H9 (cell line): ENCODE results near the gene PDRG1. TPM values are rescaled to one million over a fixed set of nuclear protein-coding genes. Genes with fewer than 3 reads are reported as not detected.

Experiments used
- DNase-seq: peaks from one replicate; pipeline ENCODE4 v3.0.0-alpha.2; 2017
- H2AFZ ChIP-seq: one replicate; pipeline ENCODE4 v1.6.1; 2013; ENCODE audit warnings: mild to moderate bottlenecking, low read length, control low read depth, moderate library complexity
- H2AK5ac ChIP-seq: 2 replicates; pipeline ENCODE4 v1.6.1; 2013; ENCODE audit warnings: low read length, control low read depth, mixed read lengths; ENCODE audit not compliant: insufficient read length
- H2BK120ac ChIP-seq: one replicate; pipeline ENCODE4 v1.6.1; 2013; ENCODE audit warnings: low read depth, mild to moderate bottlenecking, low read length, control low read depth, inconsistent platforms; ENCODE audit not compliant: poor library complexity, severe bottlenecking
- H2BK12ac ChIP-seq: 2 replicates; pipeline ENCODE4 v1.6.1; 2013; ENCODE audit warnings: low read length, control low read depth, mixed read lengths, low read depth; ENCODE audit not compliant: insufficient read length
- H2BK15ac ChIP-seq: 2 replicates; pipeline ENCODE4 v1.6.1; 2013; ENCODE audit warnings: low read depth, low read length, control low read depth
- H2BK20ac ChIP-seq: one replicate; pipeline ENCODE4 v1.6.1; 2013; ENCODE audit warnings: low read depth, mild to moderate bottlenecking, low read length, control low read depth, inconsistent platforms; ENCODE audit not compliant: poor library complexity, severe bottlenecking
- H2BK5ac ChIP-seq: 2 replicates; pipeline ENCODE4 v1.6.1; 2013; ENCODE audit warnings: low read length, control low read depth, mixed read lengths; ENCODE audit not compliant: insufficient read length
- H3K14ac ChIP-seq: 2 replicates; pipeline ENCODE4 v1.6.1; 2013; ENCODE audit warnings: low read length, control low read depth; ENCODE audit not compliant: insufficient read depth
- H3K18ac ChIP-seq: 2 replicates; pipeline ENCODE4 v1.6.1; 2013; ENCODE audit warnings: low read depth, mild to moderate bottlenecking, mixed read lengths, low read length, control low read depth; ENCODE audit not compliant: insufficient read length
- H3K23ac ChIP-seq: 2 replicates; pipeline ENCODE4 v1.6.1; 2013; ENCODE audit warnings: low read length, control low read depth, mixed read lengths, low read depth; ENCODE audit not compliant: insufficient read length
- H3K23me2 ChIP-seq: 2 replicates; pipeline ENCODE4 v1.6.1; 2013; ENCODE audit warnings: low read depth, mild to moderate bottlenecking, mixed read lengths, low read length, control low read depth; ENCODE audit not compliant: insufficient read length, poor library complexity, severe bottlenecking
- H3K27ac ChIP-seq: 2 replicates; pipeline ENCODE4 v1.5.1; 2013; ENCODE audit warnings: low read length, control low read depth, mixed read lengths, low read depth; ENCODE audit not compliant: insufficient read length
- H3K27me3 ChIP-seq: 2 replicates; pipeline ENCODE4 v1.6.1; 2013; ENCODE audit warnings: low read length, control low read depth, inconsistent platforms; ENCODE audit not compliant: insufficient read depth
- H3K4ac ChIP-seq: 2 replicates; pipeline ENCODE4 v1.6.1; 2013; ENCODE audit warnings: low read depth, mild to moderate bottlenecking, control low read depth, inconsistent platforms, low read length, moderate library complexity
- H3K4me1 ChIP-seq: 2 replicates; pipeline ENCODE4 v1.6.1; 2013; ENCODE audit warnings: low read length, control low read depth, inconsistent platforms; ENCODE audit not compliant: insufficient read depth
- H3K4me2 ChIP-seq: 2 replicates; pipeline ENCODE4 v1.6.1; 2013; ENCODE audit warnings: low read length, control low read depth, mixed read lengths; ENCODE audit not compliant: insufficient read length, insufficient read depth
- H3K56ac ChIP-seq: 2 replicates; pipeline ENCODE4 v1.6.1; 2013; ENCODE audit warnings: low read depth, mild to moderate bottlenecking, mixed read lengths, low read length, control low read depth; ENCODE audit not compliant: insufficient read length
- H3K79me1 ChIP-seq: 2 replicates; pipeline ENCODE4 v1.6.1; 2013; ENCODE audit warnings: low read depth, mild to moderate bottlenecking, moderate library complexity, low read length, control low read depth, inconsistent platforms; ENCODE audit not compliant: insufficient read depth, poor library complexity, severe bottlenecking
- H3K79me2 ChIP-seq: 2 replicates; pipeline ENCODE4 v1.6.1; 2013; ENCODE audit warnings: low read length, control low read depth, inconsistent platforms; ENCODE audit not compliant: insufficient read depth
- H3K9ac ChIP-seq: 2 replicates; pipeline ENCODE4 v1.6.1; 2013; ENCODE audit warnings: low read length, control low read depth, mixed read lengths; ENCODE audit not compliant: insufficient read length; ENCODE audit errors: extremely low read depth
- H3K9me3 ChIP-seq: one replicate; pipeline ENCODE4 v1.6.1; 2013; ENCODE audit warnings: low read depth, low read length, inconsistent platforms; ENCODE audit not compliant: control insufficient read depth
- H3T11ph ChIP-seq: one replicate; pipeline ENCODE4 v1.6.1; 2013; ENCODE audit warnings: mild to moderate bottlenecking, low read length, control low read depth, inconsistent platforms
- H4K20me1 ChIP-seq: one replicate; pipeline ENCODE4 v1.6.1; 2013; ENCODE audit not compliant: control insufficient read depth, insufficient read length, insufficient read depth
- H4K5ac ChIP-seq: 2 replicates; pipeline ENCODE4 v1.6.1; 2013; ENCODE audit warnings: low read depth, mild to moderate bottlenecking, mixed read lengths, low read length, control low read depth; ENCODE audit not compliant: insufficient read length
- H4K8ac ChIP-seq: replicated peaks from 2 replicates; pipeline ENCODE4 v1.6.1; 2013; ENCODE audit warnings: low read length, control low read depth, mixed read lengths, low read depth; ENCODE audit not compliant: insufficient read length
- H4K91ac ChIP-seq: 2 replicates; pipeline ENCODE4 v1.6.1; 2013; ENCODE audit warnings: low read depth, mild to moderate bottlenecking, moderate library complexity, mixed read lengths, low read length, control low read depth; ENCODE audit not compliant: insufficient read length
- H3K27ac Mint-ChIP-seq, 3 experiments: 2 replicates in 2 of 3; 3 replicates in 1 of 3; pipeline ENCODE4 v1.8.0; 2020 to 2021; ENCODE audit warnings: mixed read lengths in 3 of 3, mild to moderate bottlenecking in 1 of 3, moderate library complexity in 1 of 3
- H3K27me3 Mint-ChIP-seq: 2 replicates; pipeline ENCODE4 v1.8.0; 2021; ENCODE audit warnings: low read depth, mild to moderate bottlenecking, moderate library complexity, mixed read lengths
- H3K36me3 Mint-ChIP-seq, 3 experiments: 2 replicates in 2 of 3; 3 replicates in 1 of 3; pipeline ENCODE4 v1.8.0; 2020 to 2021; ENCODE audit warnings: low read depth in 3 of 3, mixed read lengths in 3 of 3; ENCODE audit not compliant: insufficient read depth in 1 of 3
- H3K4me1 Mint-ChIP-seq, 2 experiments: 2 replicates each; pipeline ENCODE4 v1.8.0; 2020; ENCODE audit warnings: mixed read lengths in 2 of 2
- H3K4me3 Mint-ChIP-seq, 2 experiments: 2 replicates in 1 of 2; 3 replicates in 1 of 2; pipeline ENCODE4 v1.8.0; 2020 to 2021; ENCODE audit warnings: mild to moderate bottlenecking in 2 of 2, mixed read lengths in 2 of 2, moderate library complexity in 1 of 2
- H3K9me3 Mint-ChIP-seq, 2 experiments: 2 replicates in 1 of 2; 3 replicates in 1 of 2; pipeline ENCODE4 v1.8.0; 2020; ENCODE audit warnings: mild to moderate bottlenecking in 2 of 2, mixed read lengths in 2 of 2, moderate library complexity in 1 of 2
- CTCF ChIP-seq: fragments of 200-600 bp; sonication (generic); conservative IDR thresholded peaks from 3 replicates; pipeline ENCODE4 v1.8.0; 2021; ENCODE audit warnings: antibody characterized with exemption, mild to moderate bottlenecking
- WGBS: extraction: QIAGEN DNeasy Blood & Tissue Kit; methylation state at CpG from one replicate; pipeline ENCODE4 v1.1.7; 2013; ENCODE audit warnings: missing lambda C conversion rate, low lambda C conversion rate, mixed read lengths; ENCODE audit not compliant: insufficient read length; ENCODE audit errors: extremely low coverage; 5-methylcytosine and 5-hydroxymethylcytosine counted together
- total RNA-seq: library from RNA; stranded (reverse); gene quantifications from 2 replicates; pipeline ENCODE4 v1.2.1, GENCODE V29; 2021

Gene PDRG1
- total RNA-seq, 1 experiment from 2014 or later = 32.2 TPM

- Histone ChIP-seq H3K79me1 (no peaks in the 10 kb centered on the region), H3K9ac (no peak overlapping the region), H3K79me2 (no peaks in the 10 kb centered on the region), H3K56ac (no peak overlapping the region), H3K23ac (no peak overlapping the region), H4K5ac (no peak overlapping the region), H2AFZ (no peak overlapping the region), H2BK20ac (no peak overlapping the region), H4K91ac (no peak overlapping the region), H2BK5ac (no peak overlapping the region), H2AK5ac (no peak overlapping the region), H3K27ac (no peak overlapping the region), H3K4me1 (no peaks in the 10 kb centered on the region), H3K18ac (no peak overlapping the region), H3K14ac (no peak overlapping the region), H3K9me3 (no peaks in the 10 kb centered on the region), H3K4me2 (no peak overlapping the region), H2BK15ac (no peak overlapping the region), H4K8ac (no peak overlapping the region), H3K4ac (no peak overlapping the region), H4K20me1 (no peaks in the 10 kb centered on the region), H2BK12ac (no peak overlapping the region), H3T11ph (no peak overlapping the region), H3K23me2 (no peaks in the 10 kb centered on the region), H2BK120ac (no peak overlapping the region), H3K27me3 (peaks cover 3% of the 10 kb centered on the region; the same call in 1 of the 2 replicates)
- H3K27me3 Mint-ChIP-seq = peaks cover 44% of the 10 kb centered on the region
- no peak for DNase-seq
- no CpG with 5 or more reads among the region's 6 CpGs for WGBS
- no peaks in the 10 kb centered on the region for H3K9me3 Mint-ChIP-seq
- peak overlapping the region in 1 of 3 experiments; percentile 20; a peak in 1 of 7 replicates for H3K27ac Mint-ChIP-seq
- peaks cover 2 to 14% of the 10 kb centered on the region in 2 experiments; a peak in 3 of 4 replicates for H3K4me1 Mint-ChIP-seq
- TF ChIP-seq CTCF = no peak
- no peaks in the 10 kb centered on the region for H3K36me3 Mint-ChIP-seq
- H3K4me3 Mint-ChIP-seq = no peak overlapping the region
Measured at GRCh38 chr20:31990641-31991338, 38.9 kb upstream of the PDRG1 start.
